T-cell (primary cell): ENCODE measurements around the gene RAB3C. TPM values are rescaled to one million over a fixed set of nuclear protein-coding genes. Genes with fewer than 3 reads are reported as not detected.
"Not testable (repeated sequence)": the region's sequence is repeated elsewhere in the genome, so short reads cannot be mapped to it uniquely, and the experiment has no call there.

Source experiments
- ATAC-seq, 4 experiments: fragments of 200-7000 bp in 3 of 4; fragments of 150-1000 bp in 1 of 4; cut with Tn5 transposase; replicated peaks in 1 of 4; 1 replicate in 3 of 4; 2 replicates in 1 of 4; pipeline ENCODE4 v1.10.0; 2021; ENCODE audit warnings: moderate library complexity in 3 of 4, mild to moderate bottlenecking in 2 of 4, moderate number of reproducible peaks in 1 of 4
- CTCF ChIA-PET, 2 donors: fragments of 300-600 bp; sonication (Branson Sonifier 250); formaldehyde crosslinking; loops; one replicate each; lab custom pipeline; 2022; ENCODE audit warnings: antibody characterized with exemption in 2 of 2; lab: Charles Lee
- POLR2A ChIA-PET, 2 donors: fragments of 300-600 bp; sonication (Branson Sonifier 250); formaldehyde crosslinking; loops; one replicate each; lab custom pipeline; 2022; ENCODE audit warnings: antibody characterized with exemption in 2 of 2; lab: Charles Lee
- DNase-seq, 35 experiments: peaks; one replicate each; pipeline versions ENCODE4 v3.0.0 to v3.0.0-alpha.2; 2013 to 2023
- H3K27ac ChIP-seq: one replicate; pipeline ENCODE4 v1.5.1; 2013; ENCODE audit warnings: low read length
- H3K27me3 ChIP-seq, 2 experiments: replicated peaks in 1 of 2; 1 replicate in 1 of 2; 2 replicates in 1 of 2; pipeline versions ENCODE4 v1.6.1 to v1.7.0; 2013; ENCODE audit warnings: low read length in 1 of 2, mixed read lengths in 1 of 2; ENCODE audit not compliant: control insufficient read depth in 2 of 2, insufficient read depth in 2 of 2; ENCODE audit errors: extremely low read depth in 1 of 2
- H3K36me3 ChIP-seq, 2 donors: 1 replicate in 1 of 2; 2 replicates in 1 of 2; pipeline versions ENCODE4 v1.6.1 to v1.7.0; 2013; ENCODE audit warnings: low read length in 1 of 2; ENCODE audit not compliant: control insufficient read depth in 2 of 2, insufficient read depth in 1 of 2; ENCODE audit errors: extremely low read depth in 1 of 2
- H3K4me1 ChIP-seq, 2 experiments: 1 replicate in 1 of 2; 2 replicates in 1 of 2; pipeline versions ENCODE4 v1.6.1 to v1.7.0; 2013; ENCODE audit warnings: low read length in 2 of 2, mixed read lengths in 1 of 2; ENCODE audit not compliant: insufficient read depth in 2 of 2, control insufficient read depth in 1 of 2; ENCODE audit errors: extremely low read depth in 1 of 2
- H3K4me3 ChIP-seq, 2 donors: 1 replicate in 1 of 2; 2 replicates in 1 of 2; pipeline versions ENCODE4 v1.5.1 to v1.7.0; 2013; ENCODE audit warnings: mild to moderate bottlenecking in 2 of 2, low read length in 1 of 2, moderate library complexity in 1 of 2; ENCODE audit not compliant: control insufficient read depth in 1 of 2; ENCODE audit errors: extremely low read depth in 1 of 2
- H3K9me3 ChIP-seq: 2 replicates; pipeline ENCODE4 v1.7.0; 2013
- H3K27ac Mint-ChIP-seq, 2 donors: one replicate each; pipeline ENCODE4 v1.8.0; 2020 to 2021; ENCODE audit warnings: mild to moderate bottlenecking in 2 of 2, mixed read lengths in 2 of 2
- H3K27me3 Mint-ChIP-seq, 2 donors: one replicate each; pipeline ENCODE4 v1.8.0; 2021 to 2022; ENCODE audit warnings: mixed read lengths in 2 of 2
- H3K36me3 Mint-ChIP-seq: one replicate; pipeline ENCODE4 v1.8.0; 2021; ENCODE audit warnings: mixed read lengths
- H3K4me1 Mint-ChIP-seq, 3 donors: one replicate each; pipeline ENCODE4 v1.8.0; 2020 to 2022; ENCODE audit warnings: mixed read lengths in 3 of 3, mild to moderate bottlenecking in 1 of 3
- H3K4me3 Mint-ChIP-seq, 3 donors: one replicate each; pipeline ENCODE4 v1.8.0; 2020 to 2022; ENCODE audit warnings: mild to moderate bottlenecking in 3 of 3, mixed read lengths in 3 of 3, moderate library complexity in 3 of 3
- H3K9me3 Mint-ChIP-seq, 3 donors: one replicate each; pipeline ENCODE4 v1.8.0; 2020 to 2022; ENCODE audit warnings: mixed read lengths in 3 of 3
- WGBS: methylation state at CpG from one replicate; pipeline ENCODE4 v1.1.5; 2013; ENCODE audit warnings: missing lambda C conversion rate; ENCODE audit not compliant: insufficient coverage; 5-methylcytosine and 5-hydroxymethylcytosine counted together
- total RNA-seq, 35 experiments: library from RNA in 6 of 35; stranded (reverse) in 6 of 35; fragments of 120-200 nt in 1 of 35; gene quantifications; one replicate each; pipeline versions ENCODE4 v1.2.1 to v1.2.4 and lab custom pipeline; 2013 to 2026

The RAB3C gene
- total RNA-seq, 5 donors from 2014 or later (not counting 1 experiment from before 2014, with no cell fraction given): not detected

DNA sequence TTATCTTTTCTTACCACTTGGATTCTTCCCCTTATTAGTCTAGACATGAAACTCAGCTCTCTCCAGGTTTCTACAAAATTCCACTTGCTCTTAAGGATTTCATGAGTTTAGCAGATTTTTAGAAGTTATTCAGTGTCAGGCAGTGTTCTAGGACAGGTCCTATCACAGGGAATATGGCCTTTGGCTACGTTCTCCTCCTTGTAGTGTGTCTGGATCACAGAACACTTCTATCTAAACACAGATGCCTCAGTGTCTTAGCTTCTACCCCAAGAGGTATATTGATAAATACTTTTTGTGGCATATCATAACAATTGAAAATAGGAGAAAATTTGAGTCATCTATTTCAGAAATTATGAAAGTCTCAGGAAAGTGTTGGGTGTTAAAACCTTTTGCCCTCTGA, 15.6 kb downstream of the RAB3C start:
- POLR2A ChIA-PET: no interaction called here
- WGBS: no CpG with 5 or more reads among the region's 1 CpG
- H3K36me3 Mint-ChIP-seq: no peaks in the 10 kb centered on the region
- DNase-seq: no peak
- no peaks in the 10 kb centered on the region for H3K36me3 ChIP-seq
- H3K4me1 Mint-ChIP-seq: no peaks in the 10 kb centered on the region
- H3K9me3 ChIP-seq: no peaks in the 10 kb centered on the region
- H3K4me3 ChIP-seq: no peak overlapping the region
- CTCF ChIA-PET: no interaction called here
- no peak overlapping the region for H3K27ac ChIP-seq
- no peak for ATAC-seq
- H3K9me3 Mint-ChIP-seq: peaks cover 9 to 14% (median 13%) of the 10 kb centered on the region in 3 donors
- H3K27ac Mint-ChIP-seq: no peak overlapping the region
- no peaks in the 10 kb centered on the region for H3K4me1 ChIP-seq
- H3K27me3 Mint-ChIP-seq: peaks cover 7 to 9% of the 10 kb centered on the region in 2 donors
- no peak overlapping the region for H3K4me3 Mint-ChIP-seq
- H3K27me3 ChIP-seq: no peaks in the 10 kb centered on the region

DNA sequence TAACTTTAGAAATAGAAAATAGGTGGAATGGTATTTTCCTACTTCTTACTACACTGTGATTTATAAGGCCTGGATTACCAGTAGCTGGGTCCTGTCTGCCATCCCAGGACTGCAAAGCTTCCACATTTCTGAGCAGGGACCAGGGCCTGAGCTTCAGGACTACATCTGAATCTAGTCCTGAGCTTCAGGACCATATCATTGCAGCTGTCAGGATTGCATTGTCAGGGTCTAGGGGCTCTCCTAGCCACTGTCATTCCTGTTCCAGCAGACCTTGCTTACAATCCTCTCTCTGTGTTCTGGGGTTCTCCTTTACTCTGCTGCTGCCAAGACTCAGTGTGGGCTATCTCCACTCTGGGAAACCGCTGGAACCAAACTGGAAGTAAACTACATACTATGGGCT, 16.3 kb downstream of the RAB3C start:
- H3K9me3 Mint-ChIP-seq: peaks cover 12 to 14% (median 13%) of the 10 kb centered on the region in 3 donors
- H3K4me1 Mint-ChIP-seq: no peaks in the 10 kb centered on the region
- peaks cover 3 to 5% of the 10 kb centered on the region in 2 donors for H3K27me3 Mint-ChIP-seq
- no CpG with 5 or more reads among the region's 1 CpG for WGBS
- H3K4me3 ChIP-seq: no peak overlapping the region
- no peak overlapping the region for H3K4me3 Mint-ChIP-seq
- H3K9me3 ChIP-seq: no peaks in the 10 kb centered on the region
- no peak for DNase-seq
- peaks cover 0 to 4% of the 10 kb centered on the region in 2 experiments for H3K27me3 ChIP-seq
- H3K36me3 ChIP-seq: no peaks in the 10 kb centered on the region
- H3K36me3 Mint-ChIP-seq: no peaks in the 10 kb centered on the region
- no peak overlapping the region for H3K27ac ChIP-seq
- POLR2A ChIA-PET: no interaction called here
- ATAC-seq: no peak
- no peak overlapping the region for H3K27ac Mint-ChIP-seq
- CTCF ChIA-PET: interaction anchor here in 1 of 2 donors (0.5 kb wide), 1 partner anchor 889 kb away, joined by 4 read pairs; no protein-coding TSS in a partner anchor
- H3K4me1 ChIP-seq: no peaks in the 10 kb centered on the region

DNA sequence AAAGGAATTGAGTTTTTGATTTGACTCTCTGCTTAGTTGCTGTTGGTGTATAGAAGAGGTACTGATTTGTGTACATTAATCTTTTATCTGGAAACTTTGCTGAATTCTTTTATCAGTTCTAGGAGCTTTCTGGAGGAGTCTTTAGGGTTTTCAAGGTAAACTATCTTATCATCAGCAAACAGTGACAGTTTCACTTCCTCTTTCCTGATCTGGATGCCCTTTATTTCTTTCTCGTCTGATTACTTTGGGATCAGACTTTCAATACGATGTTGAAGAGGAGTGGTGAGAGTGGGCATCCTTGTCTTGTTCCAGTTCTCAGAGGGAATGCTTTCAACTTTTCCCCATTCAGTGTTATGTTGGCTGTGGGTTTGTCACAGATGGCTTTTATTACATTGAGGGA, 17.7 kb downstream of the RAB3C start:
- H3K4me3 ChIP-seq, H3K4me1 Mint-ChIP-seq, H3K36me3 ChIP-seq, H3K27ac Mint-ChIP-seq, H3K9me3 ChIP-seq, H3K36me3 Mint-ChIP-seq, H3K4me3 Mint-ChIP-seq, H3K4me1 ChIP-seq, CTCF ChIA-PET, ATAC-seq, H3K27me3 Mint-ChIP-seq, H3K27me3 ChIP-seq, H3K27ac ChIP-seq, DNase-seq, POLR2A ChIA-PET: not testable (repeated sequence)
- WGBS: no CpG with 5 or more reads among the region's 2 CpGs
- peaks cover 11 to 17% (median 17%) of the 10 kb centered on the region in 3 donors for H3K9me3 Mint-ChIP-seq

DNA sequence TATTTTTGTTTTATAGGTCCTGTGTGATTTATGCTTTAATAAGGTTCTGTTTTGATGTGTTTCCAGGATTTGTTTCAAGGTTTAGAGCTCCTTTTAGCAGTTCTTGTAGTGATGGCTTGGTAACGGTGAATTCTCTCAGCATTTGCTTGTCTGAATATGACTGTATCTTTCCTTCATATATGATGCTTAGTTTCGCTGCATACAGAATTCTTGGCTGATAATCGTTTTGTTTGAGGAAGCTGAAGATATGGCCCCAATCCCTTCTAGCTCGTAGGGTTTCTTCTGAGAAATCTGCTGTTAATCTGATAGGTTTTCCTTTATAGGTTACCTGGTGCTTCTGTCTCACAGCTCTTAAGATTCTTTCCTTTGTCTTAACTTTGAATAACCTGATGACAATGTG, 20.0 kb downstream of the RAB3C start:
- H3K27ac ChIP-seq, H3K4me1 ChIP-seq, CTCF ChIA-PET, ATAC-seq, H3K27me3 Mint-ChIP-seq, H3K27me3 ChIP-seq, H3K27ac Mint-ChIP-seq, H3K4me3 Mint-ChIP-seq, H3K36me3 Mint-ChIP-seq, H3K4me1 Mint-ChIP-seq, H3K36me3 ChIP-seq, DNase-seq, H3K9me3 ChIP-seq, H3K4me3 ChIP-seq: not testable (repeated sequence)
- peaks cover 18 to 23% (median 21%) of the 10 kb centered on the region in 3 donors for H3K9me3 Mint-ChIP-seq
- no CpG with 5 or more reads among the region's 4 CpGs for WGBS
- POLR2A ChIA-PET: interaction anchor here in 1 of 2 donors (0.5 kb wide), 1 partner anchor 1993 kb away, joined by 3 read pairs; no protein-coding TSS in a partner anchor

DNA sequence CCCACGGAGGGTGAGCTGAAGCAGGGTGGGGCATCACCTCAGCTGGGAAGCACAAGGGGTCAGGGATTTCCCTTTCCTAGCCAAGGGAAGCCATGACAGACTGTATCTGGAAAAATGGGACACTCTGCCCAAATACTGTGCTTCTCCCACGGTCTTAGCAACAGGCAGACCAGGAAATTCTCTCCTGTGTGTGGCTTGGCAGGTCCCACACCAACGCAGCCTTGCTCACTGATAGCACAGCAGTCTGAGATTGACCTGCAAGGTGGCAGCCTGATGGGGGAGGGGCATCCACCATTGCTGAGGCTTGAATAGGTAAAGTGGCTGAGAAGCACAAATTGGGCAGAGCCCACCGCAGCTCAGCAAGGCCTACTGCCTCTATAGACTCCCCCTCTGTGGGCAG, 23.2 kb downstream of the RAB3C start:
- ChIA-PET CTCF (no interaction called here), POLR2A (no interaction called here)
- Mint-ChIP-seq H3K4me3 (no peak overlapping the region), H3K4me1 (no peaks in the 10 kb centered on the region), H3K27me3 (peaks cover 0 to 4% of the 10 kb centered on the region in 2 donors), H3K27ac (no peak overlapping the region), H3K9me3 (peaks cover 23 to 33% (median 33%) of the 10 kb centered on the region in 3 donors), H3K36me3 (no peaks in the 10 kb centered on the region)
- 48% methylated on average over 3 of the region's 4 CpGs for WGBS
- Histone ChIP-seq H3K9me3 (no peaks in the 10 kb centered on the region), H3K27ac (no peak overlapping the region), H3K4me3 (no peak overlapping the region), H3K4me1 (no peaks in the 10 kb centered on the region), H3K27me3 (peaks cover 0 to 7% of the 10 kb centered on the region in 2 experiments), H3K36me3 (no peaks in the 10 kb centered on the region)
- ATAC-seq (no peak), DNase-seq (no peak)

DNA sequence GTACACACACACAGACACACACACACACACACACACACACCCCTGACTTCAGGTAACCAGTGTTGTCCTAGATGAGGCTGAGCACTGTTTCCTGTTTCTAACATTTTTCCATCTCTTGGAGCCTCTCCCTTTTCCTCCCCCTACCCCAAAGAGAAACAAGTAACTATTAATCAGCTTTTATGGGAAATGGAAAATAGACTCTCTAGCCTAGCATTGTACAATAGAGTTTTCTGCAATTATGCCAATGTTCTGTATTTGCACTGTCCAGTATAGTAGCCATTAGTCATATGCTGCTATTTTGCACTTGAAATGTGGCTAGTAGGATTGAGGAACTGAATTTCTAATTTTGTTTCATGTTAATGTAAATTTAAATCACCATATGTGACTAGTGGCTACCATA, 33.1 kb downstream of the RAB3C start:
- no peaks in the 10 kb centered on the region for H3K4me1 Mint-ChIP-seq

DNA sequence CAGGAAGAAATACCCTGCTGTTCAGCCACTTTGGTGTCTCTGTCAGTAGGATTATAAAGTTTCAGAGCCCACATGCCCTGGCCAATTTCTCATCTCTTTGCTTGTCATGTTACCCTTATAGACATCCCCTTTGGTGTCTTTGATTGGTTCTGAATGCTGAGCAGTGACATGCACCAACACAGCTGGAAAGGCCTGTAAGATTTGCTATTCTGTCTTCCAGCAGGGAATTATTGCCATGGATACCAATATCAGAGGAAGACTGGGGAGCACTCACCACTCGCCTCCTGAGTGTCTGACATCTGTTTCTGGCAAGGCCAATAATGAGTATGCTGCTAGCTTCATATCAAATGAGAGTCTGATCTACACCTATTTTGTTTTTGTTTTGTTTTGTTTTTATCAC, 34.4 kb downstream of the RAB3C start:
- Histone ChIP-seq H3K4me1 (no peaks in the 10 kb centered on the region), H3K27ac (no peak overlapping the region), H3K27me3 (no peaks in the 10 kb centered on the region), H3K9me3 (no peaks in the 10 kb centered on the region), H3K4me3 (no peak overlapping the region), H3K36me3 (no peaks in the 10 kb centered on the region)
- POLR2A ChIA-PET: no interaction called here
- no peak overlapping the region for H3K4me3 Mint-ChIP-seq
- no peak overlapping the region for H3K27ac Mint-ChIP-seq
- CTCF ChIA-PET: no interaction called here
- no peaks in the 10 kb centered on the region for H3K4me1 Mint-ChIP-seq
- no peaks in the 10 kb centered on the region for H3K27me3 Mint-ChIP-seq
- no peaks in the 10 kb centered on the region for H3K9me3 Mint-ChIP-seq
- 86% methylated on average over 1 of the region's 1 CpG for WGBS
- no peak for ATAC-seq
- no peaks in the 10 kb centered on the region for H3K36me3 Mint-ChIP-seq
- no peak for DNase-seq

More for the DNA sequence above, 33.1 kb downstream of the RAB3C start:
- Mint-ChIP-seq H3K27ac (no peak overlapping the region), H3K4me3 (no peak overlapping the region), H3K9me3 (peaks cover 0 to 4% (median under 1%) of the 10 kb centered on the region in 3 donors), H3K27me3 (no peaks in the 10 kb centered on the region), H3K36me3 (no peaks in the 10 kb centered on the region)
- ChIA-PET CTCF (no interaction called here), POLR2A (no interaction called here)
- no peak for DNase-seq
- Histone ChIP-seq H3K27ac (no peak overlapping the region), H3K4me3 (no peak overlapping the region), H3K9me3 (no peaks in the 10 kb centered on the region), H3K4me1 (no peaks in the 10 kb centered on the region), H3K27me3 (no peaks in the 10 kb centered on the region), H3K36me3 (no peaks in the 10 kb centered on the region)
- ATAC-seq: no peak
